ENCODE measurements around the gene YES1. TPM values are rescaled to one million over a fixed set of nuclear protein-coding genes. Genes with fewer than 3 reads are reported as not detected.
A peak's percentile ranks its signal among the peaks of the same experiment; 100 is the strongest.

YES1 gene
- total and polyA plus RNA-seq, 2 of the 13 experiments (the other 11 are each of a cell fraction or from before 2014, with no cell fraction given): 17.2 to 70.8 TPM

DNA sequence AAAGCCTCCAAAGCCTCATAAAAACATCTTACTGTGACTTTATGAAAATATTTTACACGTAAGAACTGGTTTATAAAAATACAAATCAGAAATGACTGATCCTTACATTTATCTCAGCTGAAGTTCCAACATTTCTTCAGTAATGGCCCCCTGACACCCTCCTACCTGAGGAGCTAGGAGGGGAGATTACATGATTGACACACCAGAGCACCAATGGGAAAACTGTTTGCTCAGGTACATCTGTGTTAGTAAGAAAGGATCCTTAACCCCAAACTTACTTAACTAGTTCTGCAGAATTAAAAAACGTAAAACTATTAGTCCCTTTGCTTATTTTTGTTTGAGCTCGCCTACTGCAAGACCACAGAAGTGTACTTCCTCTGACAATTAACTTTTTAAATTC, 126.6 kb downstream of the YES1 start:
- H3K27me3 ChIP-seq (ENCODE audit: control insufficient read depth in 1 of 2, insufficient read depth in 2 of 2, low read length in 2 of 2): no peaks in the 10 kb centered on the region
- no peak overlapping the region for H3K4me3 ChIP-seq (replicated peaks in 1 of 3; ENCODE audit: insufficient read depth in 1 of 3, low read depth in 2 of 3, low read length in 3 of 3)
- WGBS (ENCODE audit: low lambda C conversion rate): 94% methylated on average over 3 of the region's 3 CpGs
- FAIRE-seq: no peak
- H3K9ac ChIP-seq (ENCODE audit: insufficient read depth, low read depth, low read length): no peak overlapping the region
- no peak overlapping the region for H3K27ac ChIP-seq (ENCODE audit: extremely low read length, insufficient read depth, low read length)
- ATAC-seq: no peak
- in situ Hi-C loops (cut with HindIII; ENCODE audit: extremely low pct_ligation_motif_present, low pct_unique_long_range_greater_than_20kb) (no loop called here), intact Hi-C loops (cut with micrococcal nuclease; ENCODE audit: unreplicated experiment) (no loop called here)
- H3K4me1 ChIP-seq (ENCODE audit: insufficient read depth, low read length): peaks cover 31% of the 10 kb centered on the region
- H3K36me3 ChIP-seq (replicated peaks in 1 of 2; ENCODE audit: control insufficient read depth in 1 of 2, insufficient read depth in 2 of 2, low read length in 2 of 2): peaks cover 25 to 54% of the 10 kb centered on the region in 2 experiments
- POLR2A ChIA-PET: no interaction called here
- DNase-seq (ENCODE audit: low spot score): no peak
- CTCF ChIA-PET (ENCODE audit: low intra/inter-chr PET ratio, low total read pairs): no interaction called here
- BruUV-seq (replicated peaks): TSS peak; percentile 25
- no peaks in the 10 kb centered on the region for H3K79me2 ChIP-seq (ENCODE audit: insufficient read depth, low read length)
- no peaks in the 10 kb centered on the region for H3K9me3 ChIP-seq (ENCODE audit: low read length)
- no peak overlapping the region for H3K4me2 ChIP-seq (ENCODE audit: low read depth, low read length)
- peaks cover 5% of the 10 kb centered on the region; the same call in 1 of the 2 replicates for H4K20me1 ChIP-seq (ENCODE audit: insufficient read depth, low read length)
- no peak overlapping the region for H2AFZ ChIP-seq (ENCODE audit: low read length)
- TF ChIP-seq, protein P1, sequence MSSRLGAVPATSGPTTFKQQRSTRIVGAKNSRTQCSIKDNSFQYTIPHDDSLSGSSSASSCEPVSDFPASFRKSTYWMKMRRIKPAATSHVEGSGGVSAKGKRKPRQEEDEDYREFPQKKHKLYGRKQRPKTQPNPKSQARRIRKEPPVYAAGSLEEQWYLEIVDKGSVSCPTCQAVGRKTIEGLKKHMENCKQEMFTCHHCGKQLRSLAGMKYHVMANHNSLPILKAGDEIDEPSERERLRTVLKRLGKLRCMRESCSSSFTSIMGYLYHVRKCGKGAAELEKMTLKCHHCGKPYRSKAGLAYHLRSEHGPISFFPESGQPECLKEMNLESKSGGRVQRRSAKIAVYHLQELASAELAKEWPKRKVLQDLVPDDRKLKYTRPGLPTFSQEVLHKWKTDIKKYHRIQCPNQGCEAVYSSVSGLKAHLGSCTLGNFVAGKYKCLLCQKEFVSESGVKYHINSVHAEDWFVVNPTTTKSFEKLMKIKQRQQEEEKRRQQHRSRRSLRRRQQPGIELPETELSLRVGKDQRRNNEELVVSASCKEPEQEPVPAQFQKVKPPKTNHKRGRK (CRISPR knock-in tag; IDR thresholded peaks at IDR 0.05): no peak
- TF ChIP-seq, protein P2, sequence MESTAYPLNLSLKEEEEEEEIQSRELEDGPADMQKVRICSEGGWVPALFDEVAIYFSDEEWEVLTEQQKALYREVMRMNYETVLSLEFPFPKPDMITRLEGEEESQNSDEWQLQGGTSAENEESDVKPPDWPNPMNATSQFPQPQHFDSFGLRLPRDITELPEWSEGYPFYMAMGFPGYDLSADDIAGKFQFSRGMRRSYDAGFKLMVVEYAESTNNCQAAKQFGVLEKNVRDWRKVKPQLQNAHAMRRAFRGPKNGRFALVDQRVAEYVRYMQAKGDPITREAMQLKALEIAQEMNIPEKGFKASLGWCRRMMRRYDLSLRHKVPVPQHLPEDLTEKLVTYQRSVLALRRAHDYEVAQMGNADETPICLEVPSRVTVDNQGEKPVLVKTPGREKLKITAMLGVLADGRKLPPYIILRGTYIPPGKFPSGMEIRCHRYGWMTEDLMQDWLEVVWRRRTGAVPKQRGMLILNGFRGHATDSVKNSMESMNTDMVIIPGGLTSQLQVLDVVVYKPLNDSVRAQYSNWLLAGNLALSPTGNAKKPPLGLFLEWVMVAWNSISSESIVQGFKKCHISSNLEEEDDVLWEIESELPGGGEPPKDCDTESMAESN (CRISPR knock-in tag; conservative IDR thresholded peaks at IDR 0.05): no peak
- no peak for TF ChIP-seq ZNF614 (CRISPR knock-in tag; IDR thresholded peaks at IDR 0.05; ENCODE audit: borderline replicate concordance)
- TF ChIP-seq ZNF232 (CRISPR knock-in tag; IDR thresholded peaks at IDR 0.05; ENCODE audit: borderline replicate concordance): no peak
- TF ChIP-seq NR2F1 (CRISPR knock-in tag; IDR thresholded peaks at IDR 0.05): no peak
- TF ChIP-seq ZNF326 (CRISPR knock-in tag; IDR thresholded peaks at IDR 0.05; ENCODE audit: borderline replicate concordance): no peak
- no peak for TF ChIP-seq RORA (CRISPR knock-in tag; IDR thresholded peaks at IDR 0.05)
- TF ChIP-seq CHD4 (IDR thresholded peaks at IDR 0.05; ENCODE audit: borderline replicate concordance, low read length): no peak
- TF ChIP-seq, protein P3, sequence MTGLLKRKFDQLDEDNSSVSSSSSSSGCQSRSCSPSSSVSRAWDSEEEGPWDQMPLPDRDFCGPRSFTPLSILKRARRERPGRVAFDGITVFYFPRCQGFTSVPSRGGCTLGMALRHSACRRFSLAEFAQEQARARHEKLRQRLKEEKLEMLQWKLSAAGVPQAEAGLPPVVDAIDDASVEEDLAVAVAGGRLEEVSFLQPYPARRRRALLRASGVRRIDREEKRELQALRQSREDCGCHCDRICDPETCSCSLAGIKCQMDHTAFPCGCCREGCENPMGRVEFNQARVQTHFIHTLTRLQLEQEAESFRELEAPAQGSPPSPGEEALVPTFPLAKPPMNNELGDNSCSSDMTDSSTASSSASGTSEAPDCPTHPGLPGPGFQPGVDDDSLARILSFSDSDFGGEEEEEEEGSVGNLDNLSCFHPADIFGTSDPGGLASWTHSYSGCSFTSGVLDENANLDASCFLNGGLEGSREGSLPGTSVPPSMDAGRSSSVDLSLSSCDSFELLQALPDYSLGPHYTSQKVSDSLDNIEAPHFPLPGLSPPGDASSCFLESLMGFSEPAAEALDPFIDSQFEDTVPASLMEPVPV (CRISPR knock-in tag; IDR thresholded peaks at IDR 0.05): no peak
- no peak for TF ChIP-seq SKI (IDR thresholded peaks at IDR 0.05; ENCODE audit: partially characterized antibody)
- no peak for TF ChIP-seq JUN (CRISPR knock-in tag; IDR thresholded peaks at IDR 0.05)
- TF ChIP-seq, protein P4, sequence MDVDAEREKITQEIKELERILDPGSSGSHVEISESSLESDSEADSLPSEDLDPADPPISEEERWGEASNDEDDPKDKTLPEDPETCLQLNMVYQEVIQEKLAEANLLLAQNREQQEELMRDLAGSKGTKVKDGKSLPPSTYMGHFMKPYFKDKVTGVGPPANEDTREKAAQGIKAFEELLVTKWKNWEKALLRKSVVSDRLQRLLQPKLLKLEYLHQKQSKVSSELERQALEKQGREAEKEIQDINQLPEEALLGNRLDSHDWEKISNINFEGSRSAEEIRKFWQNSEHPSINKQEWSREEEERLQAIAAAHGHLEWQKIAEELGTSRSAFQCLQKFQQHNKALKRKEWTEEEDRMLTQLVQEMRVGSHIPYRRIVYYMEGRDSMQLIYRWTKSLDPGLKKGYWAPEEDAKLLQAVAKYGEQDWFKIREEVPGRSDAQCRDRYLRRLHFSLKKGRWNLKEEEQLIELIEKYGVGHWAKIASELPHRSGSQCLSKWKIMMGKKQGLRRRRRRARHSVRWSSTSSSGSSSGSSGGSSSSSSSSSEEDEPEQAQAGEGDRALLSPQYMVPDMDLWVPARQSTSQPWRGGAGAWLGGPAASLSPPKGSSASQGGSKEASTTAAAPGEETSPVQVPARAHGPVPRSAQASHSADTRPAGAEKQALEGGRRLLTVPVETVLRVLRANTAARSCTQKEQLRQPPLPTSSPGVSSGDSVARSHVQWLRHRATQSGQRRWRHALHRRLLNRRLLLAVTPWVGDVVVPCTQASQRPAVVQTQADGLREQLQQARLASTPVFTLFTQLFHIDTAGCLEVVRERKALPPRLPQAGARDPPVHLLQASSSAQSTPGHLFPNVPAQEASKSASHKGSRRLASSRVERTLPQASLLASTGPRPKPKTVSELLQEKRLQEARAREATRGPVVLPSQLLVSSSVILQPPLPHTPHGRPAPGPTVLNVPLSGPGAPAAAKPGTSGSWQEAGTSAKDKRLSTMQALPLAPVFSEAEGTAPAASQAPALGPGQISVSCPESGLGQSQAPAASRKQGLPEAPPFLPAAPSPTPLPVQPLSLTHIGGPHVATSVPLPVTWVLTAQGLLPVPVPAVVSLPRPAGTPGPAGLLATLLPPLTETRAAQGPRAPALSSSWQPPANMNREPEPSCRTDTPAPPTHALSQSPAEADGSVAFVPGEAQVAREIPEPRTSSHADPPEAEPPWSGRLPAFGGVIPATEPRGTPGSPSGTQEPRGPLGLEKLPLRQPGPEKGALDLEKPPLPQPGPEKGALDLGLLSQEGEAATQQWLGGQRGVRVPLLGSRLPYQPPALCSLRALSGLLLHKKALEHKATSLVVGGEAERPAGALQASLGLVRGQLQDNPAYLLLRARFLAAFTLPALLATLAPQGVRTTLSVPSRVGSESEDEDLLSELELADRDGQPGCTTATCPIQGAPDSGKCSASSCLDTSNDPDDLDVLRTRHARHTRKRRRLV (CRISPR knock-in tag; IDR thresholded peaks at IDR 0.05): no peak
- TF ChIP-seq, protein P5, sequence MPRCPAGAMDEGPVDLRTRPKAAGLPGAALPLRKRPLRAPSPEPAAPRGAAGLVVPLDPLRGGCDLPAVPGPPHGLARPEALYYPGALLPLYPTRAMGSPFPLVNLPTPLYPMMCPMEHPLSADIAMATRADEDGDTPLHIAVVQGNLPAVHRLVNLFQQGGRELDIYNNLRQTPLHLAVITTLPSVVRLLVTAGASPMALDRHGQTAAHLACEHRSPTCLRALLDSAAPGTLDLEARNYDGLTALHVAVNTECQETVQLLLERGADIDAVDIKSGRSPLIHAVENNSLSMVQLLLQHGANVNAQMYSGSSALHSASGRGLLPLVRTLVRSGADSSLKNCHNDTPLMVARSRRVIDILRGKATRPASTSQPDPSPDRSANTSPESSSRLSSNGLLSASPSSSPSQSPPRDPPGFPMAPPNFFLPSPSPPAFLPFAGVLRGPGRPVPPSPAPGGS (CRISPR knock-in tag; IDR thresholded peaks at IDR 0.05): no peak

Measured in HepG2 (cell line).